Stimulated activated CD8-positive, alpha-beta memory T cell treated with anti-CD3 and anti-CD28 coated beads, Interleukin-15, amount 100 ng/mL, for 48 hours (primary cell): Measurements from ENCODE around the gene C1orf185.
"Not testable (repeated sequence)": the region's sequence is repeated elsewhere in the genome, so short reads cannot be mapped to it uniquely, and the experiment has no call there.

Source experiments
- DNase-seq, 2 donors: peaks; one replicate each; pipeline ENCODE4 v3.0.0-alpha.2; 2020; ENCODE audit warnings: low read depth in 2 of 2

The C1orf185 gene

GRCh38 chr1:51137696-51138095 lies 35.7 kb downstream of the C1orf185 start:
- DNase-seq = not testable (repeated sequence)

- DNase-seq = no peak
These were observed 37.4 kb downstream of the C1orf185 start for GRCh38 chr1:51139474-51139873.

GRCh38 chr1:51147394-51147793 lies 45.4 kb downstream of the C1orf185 start:
- DNase-seq = no peak

- no peak for DNase-seq
These were observed 52.7 kb downstream of the C1orf185 start for GRCh38 chr1:51154776-51155175.

GRCh38 chr1:51156752-51157151 lies 54.7 kb downstream of the C1orf185 start:
- DNase-seq = no peak

- no peak for DNase-seq
These were observed 55.4 kb downstream of the C1orf185 start for GRCh38 chr1:51157395-51157794.

GRCh38 chr1:51158263-51158662 lies 56.2 kb downstream of the C1orf185 start:
- DNase-seq = no peak

- not testable (repeated sequence) for DNase-seq
These were observed 60.5 kb downstream of the C1orf185 start for GRCh38 chr1:51162560-51162959.

- DNase-seq = no peak
These were observed 63.5 kb downstream of the C1orf185 start for GRCh38 chr1:51165540-51165939.

GRCh38 chr1:51168266-51168845 lies 66.3 kb downstream of the C1orf185 start:
- no peak for DNase-seq

- DNase-seq = no peak
These were observed 66.9 kb downstream of the C1orf185 start for GRCh38 chr1:51168936-51169335.

- no peak for DNase-seq
These were observed 68.3 kb downstream of the C1orf185 start for GRCh38 chr1:51170342-51170741.

GRCh38 chr1:51172811-51173210 lies 70.8 kb downstream of the C1orf185 start:
- no peak for DNase-seq

GRCh38 chr1:51175278-51175677 lies 73.2 kb downstream of the C1orf185 start:
- DNase-seq = no peak

- not testable (repeated sequence) for DNase-seq
These were observed 76.0 kb downstream of the C1orf185 start for GRCh38 chr1:51177988-51178387.

GRCh38 chr1:51188230-51188629 lies 86.2 kb downstream of the C1orf185 start:
- DNase-seq = no peak

- DNase-seq = no peak
These were observed 87.5 kb downstream of the C1orf185 start for GRCh38 chr1:51189421-51190073.

GRCh38 chr1:51190961-51191360 lies 88.9 kb downstream of the C1orf185 start:
- DNase-seq = no peak

- peak in 1 of 2 donors; percentile 21 for DNase-seq
These were observed 90.3 kb downstream of the C1orf185 start for GRCh38 chr1:51192213-51192843.

GRCh38 chr1:51193564-51193963 lies 91.5 kb downstream of the C1orf185 start:
- no peak for DNase-seq
